ENCODE results near the gene SNX6.

- no peak for TF ChIP-seq CTCF (IDR thresholded peaks at IDR 0.05)
- no peak for TF ChIP-seq POLR2A (IDR thresholded peaks at IDR 0.05)
Observed at GRCh38 chr14:34620115-34620514, 9.8 kb downstream of the SNX6 start.

All from body of pancreas (tissue), 4 donors.